Upper lobe of right lung (tissue), 1 donor: ENCODE results near the gene CHKA. TPM values are rescaled to one million over a fixed set of nuclear protein-coding genes. Genes with fewer than 3 reads are reported as not detected.
A peak's percentile ranks its signal among the peaks of the same experiment; 100 is the strongest.

Source experiments
- ATAC-seq: fragments of 200-7000 bp; cut with Tn5 transposase; one replicate; pipeline ENCODE4 v1.9.1; 2020; ENCODE audit warnings: mild to moderate bottlenecking, moderate library complexity
- DNase-seq: peaks from one replicate; pipeline ENCODE4 v3.0.0-alpha.2; 2020
- H3K27ac ChIP-seq: fragments of 200-600 bp; one replicate; pipeline ENCODE4 v1.8.0; 2022
- H3K27me3 ChIP-seq: fragments of 200-600 bp; one replicate; pipeline ENCODE4 v1.8.0; 2022; ENCODE audit warnings: mild to moderate bottlenecking
- H3K36me3 ChIP-seq: fragments of 200-600 bp; one replicate; pipeline ENCODE4 v1.8.0; 2022
- H3K4me1 ChIP-seq: fragments of 200-600 bp; one replicate; pipeline ENCODE4 v1.8.0; 2022
- H3K4me3 ChIP-seq: fragments of 200-600 bp; one replicate; pipeline ENCODE4 v1.8.0; 2022; ENCODE audit warnings: mild to moderate bottlenecking
- H3K9me3 ChIP-seq: fragments of 200-600 bp; one replicate; pipeline ENCODE4 v1.8.0; 2022
- CTCF ChIP-seq: fragments of 200-600 bp; IDR thresholded peaks from one replicate; pipeline ENCODE4 v1.8.0; 2022; ENCODE audit warnings: antibody characterized with exemption
- intact Hi-C: fragments of 100-400 bp; cut with DNase I; formaldehyde crosslinking; loops from one replicate; pipeline ENCODE4 v1.11.0; 2022
- total RNA-seq: library from RNA; stranded (reverse); fragmentation: NEBNext Ultra II Directional; extraction: Animal tissue kit (Norgen Biotek cat#: 25700); gene quantifications from one replicate; pipeline ENCODE4 v1.2.1, GENCODE V29; 2021
- donor health status: DM: no; HTN: yes; CAD: no; lungs with severe emphysema.

Gene CHKA
- total RNA-seq, 1 donor from 2014 or later = 53.3 TPM

- peaks cover 78% of the 10 kb centered on the region for H3K36me3 ChIP-seq
- intact Hi-C loops = no loop called here
- ATAC-seq (no peak), DNase-seq (peak; percentile 64)
- no peak overlapping the region for H3K4me3 ChIP-seq
- no peak for TF ChIP-seq CTCF
- no peaks in the 10 kb centered on the region for H3K27me3 ChIP-seq
- no peaks in the 10 kb centered on the region for H3K4me1 ChIP-seq
- no peaks in the 10 kb centered on the region for H3K9me3 ChIP-seq
- H3K27ac ChIP-seq = no peak overlapping the region
These were observed 73.5 kb downstream of the CHKA start for GRCh38 chr11:68047437-68048290.

- Histone ChIP-seq H3K4me3 (no peak overlapping the region), H3K4me1 (peaks cover 10% of the 10 kb centered on the region), H3K27ac (no peak overlapping the region), H3K27me3 (no peaks in the 10 kb centered on the region), H3K9me3 (no peaks in the 10 kb centered on the region), H3K36me3 (peaks cover 56% of the 10 kb centered on the region)
- DNase-seq (peak; percentile 62), ATAC-seq (no peak)
- intact Hi-C loops = no loop called here
- TF ChIP-seq CTCF = no peak
These were observed 76.3 kb downstream of the CHKA start for GRCh38 chr11:68044898-68045351.

- intact Hi-C loops = no loop called here
- DNase-seq (no peak), ATAC-seq (no peak)
- H3K4me1 ChIP-seq = peaks cover 17% of the 10 kb centered on the region
- H3K27me3 ChIP-seq = no peaks in the 10 kb centered on the region
- H3K9me3 ChIP-seq = no peaks in the 10 kb centered on the region
- H3K36me3 ChIP-seq = peaks cover 50% of the 10 kb centered on the region
- TF ChIP-seq CTCF = no peak
- H3K4me3 ChIP-seq = no peak overlapping the region
- H3K27ac ChIP-seq = no peak overlapping the region
These were observed 76.9 kb downstream of the CHKA start for GRCh38 chr11:68044145-68044813.

- peaks cover 42% of the 10 kb centered on the region for H3K36me3 ChIP-seq
- H3K27ac ChIP-seq = no peak overlapping the region
- no peak for TF ChIP-seq CTCF
- H3K4me3 ChIP-seq = no peak overlapping the region
- H3K27me3 ChIP-seq = no peaks in the 10 kb centered on the region
- H3K9me3 ChIP-seq = no peaks in the 10 kb centered on the region
- peak; percentile 66 for DNase-seq
- intact Hi-C loops = no loop called here
- peaks cover 19% of the 10 kb centered on the region for H3K4me1 ChIP-seq
- ATAC-seq = no peak
These were observed 77.6 kb downstream of the CHKA start for GRCh38 chr11:68043349-68044144.

- intact Hi-C loops = no loop called here
- Histone ChIP-seq H3K27me3 (no peaks in the 10 kb centered on the region), H3K4me3 (no peak overlapping the region), H3K9me3 (no peaks in the 10 kb centered on the region), H3K4me1 (peaks cover 25% of the 10 kb centered on the region), H3K27ac (no peak overlapping the region), H3K36me3 (peaks cover 38% of the 10 kb centered on the region)
- ATAC-seq (no peak), DNase-seq (no peak)
- TF ChIP-seq CTCF = no peak
These were observed 78.2 kb downstream of the CHKA start for GRCh38 chr11:68043029-68043348.
